Activated naive CD8-positive, alpha-beta T cell treated with anti-CD3 and anti-CD28 coated beads for 36 hours (primary cell): ENCODE results near the gene WNT4. TPM values are rescaled to one million over a fixed set of nuclear protein-coding genes. Genes with fewer than 3 reads are reported as not detected.
A peak's percentile ranks its signal among the peaks of the same experiment; 100 is the strongest.

Experiments
- DNase-seq: peaks from one replicate; pipeline ENCODE4 v3.0.0; 2021
- H3K27ac Mint-ChIP-seq: one replicate; pipeline ENCODE4 v1.8.0; 2022; ENCODE audit warnings: mild to moderate bottlenecking, moderate library complexity, mixed read lengths
- H3K27me3 Mint-ChIP-seq: one replicate; pipeline ENCODE4 v1.8.0; 2022; ENCODE audit warnings: mild to moderate bottlenecking, mixed read lengths
- H3K36me3 Mint-ChIP-seq: one replicate; pipeline ENCODE4 v1.8.0; 2021; ENCODE audit warnings: mild to moderate bottlenecking, mixed read lengths
- H3K4me1 Mint-ChIP-seq: one replicate; pipeline ENCODE4 v1.8.0; 2021; ENCODE audit warnings: mixed read lengths
- H3K4me3 Mint-ChIP-seq: one replicate; pipeline ENCODE4 v1.8.0; 2022; ENCODE audit warnings: mild to moderate bottlenecking, moderate library complexity, mixed read lengths
- H3K9me3 Mint-ChIP-seq: one replicate; pipeline ENCODE4 v1.8.0; 2022; ENCODE audit warnings: mixed read lengths
- total RNA-seq, 2 experiments: library from RNA; stranded (reverse); gene quantifications; one replicate each; pipeline ENCODE4 v1.2.3, GENCODE V29; 2021

The WNT4 gene
- total RNA-seq, 2 experiments from 2014 or later, result not detected

GRCh38 chr1:22114083-22115012 lies 28.5 kb downstream of the WNT4 start:
- DNase-seq, result no peak
- Mint-ChIP-seq H3K27ac (no peak overlapping the region), H3K36me3 (peaks cover 4% of the 10 kb centered on the region), H3K4me1 (peaks cover under 1% of the 10 kb centered on the region), H3K9me3 (no peaks in the 10 kb centered on the region), H3K4me3 (no peak overlapping the region), H3K27me3 (no peaks in the 10 kb centered on the region)

- no peaks in the 10 kb centered on the region for H3K27me3 Mint-ChIP-seq
- no peak overlapping the region for H3K4me3 Mint-ChIP-seq
- peaks cover 9% of the 10 kb centered on the region for H3K36me3 Mint-ChIP-seq
- no peak overlapping the region for H3K27ac Mint-ChIP-seq
- H3K4me1 Mint-ChIP-seq, result peaks cover 7% of the 10 kb centered on the region
- H3K9me3 Mint-ChIP-seq, result no peaks in the 10 kb centered on the region
- DNase-seq, result no peak
Measured at GRCh38 chr1:22112554-22112953, 30.3 kb downstream of the WNT4 start.

- Mint-ChIP-seq H3K27ac (peak overlapping the region; percentile 17), H3K4me1 (peaks cover 9% of the 10 kb centered on the region), H3K9me3 (no peaks in the 10 kb centered on the region), H3K27me3 (no peaks in the 10 kb centered on the region), H3K36me3 (peaks cover 12% of the 10 kb centered on the region), H3K4me3 (no peak overlapping the region)
- no peak for DNase-seq
Measured at GRCh38 chr1:22111620-22112019, 31.3 kb downstream of the WNT4 start.

GRCh38 chr1:22111115-22111514 lies 31.8 kb downstream of the WNT4 start:
- Mint-ChIP-seq H3K4me1 (peaks cover 13% of the 10 kb centered on the region), H3K27me3 (no peaks in the 10 kb centered on the region), H3K27ac (no peak overlapping the region), H3K36me3 (peaks cover 15% of the 10 kb centered on the region), H3K9me3 (no peaks in the 10 kb centered on the region), H3K4me3 (no peak overlapping the region)
- no peak for DNase-seq

GRCh38 chr1:22110016-22110415 lies 32.9 kb downstream of the WNT4 start:
- Mint-ChIP-seq H3K27ac (no peak overlapping the region), H3K4me1 (peaks cover 22% of the 10 kb centered on the region), H3K9me3 (peaks cover 4% of the 10 kb centered on the region), H3K27me3 (no peaks in the 10 kb centered on the region), H3K4me3 (no peak overlapping the region), H3K36me3 (peaks cover 22% of the 10 kb centered on the region)
- no peak for DNase-seq

- Mint-ChIP-seq H3K9me3 (peaks cover 11% of the 10 kb centered on the region), H3K36me3 (peaks cover 37% of the 10 kb centered on the region), H3K27me3 (no peaks in the 10 kb centered on the region), H3K27ac (peak overlapping the region; percentile 65), H3K4me1 (peaks cover 37% of the 10 kb centered on the region), H3K4me3 (no peak overlapping the region)
- no peak for DNase-seq
Measured at GRCh38 chr1:22108339-22109105, 34.4 kb downstream of the WNT4 start.

- H3K4me1 Mint-ChIP-seq, result peaks cover 46% of the 10 kb centered on the region
- H3K27me3 Mint-ChIP-seq, result no peaks in the 10 kb centered on the region
- peaks cover 13% of the 10 kb centered on the region for H3K9me3 Mint-ChIP-seq
- peaks cover 46% of the 10 kb centered on the region for H3K36me3 Mint-ChIP-seq
- H3K27ac Mint-ChIP-seq, result no peak overlapping the region
- H3K4me3 Mint-ChIP-seq, result no peak overlapping the region
- DNase-seq, result no peak
Measured at GRCh38 chr1:22107126-22107525, 35.8 kb downstream of the WNT4 start.

GRCh38 chr1:22105611-22106207 lies 37.2 kb downstream of the WNT4 start:
- Mint-ChIP-seq H3K4me1 (peaks cover 55% of the 10 kb centered on the region), H3K36me3 (peaks cover 52% of the 10 kb centered on the region), H3K27ac (peak overlapping the region; percentile 87), H3K27me3 (no peaks in the 10 kb centered on the region), H3K9me3 (peaks cover 13% of the 10 kb centered on the region), H3K4me3 (no peak overlapping the region)
- no peak for DNase-seq

- peaks cover 62% of the 10 kb centered on the region for H3K4me1 Mint-ChIP-seq
- peak overlapping the region; percentile 1 for H3K4me3 Mint-ChIP-seq
- no peaks in the 10 kb centered on the region for H3K27me3 Mint-ChIP-seq
- peak overlapping the region; percentile 87 for H3K27ac Mint-ChIP-seq
- peaks cover 58% of the 10 kb centered on the region for H3K36me3 Mint-ChIP-seq
- peak; percentile 57 for DNase-seq
- peaks cover 13% of the 10 kb centered on the region for H3K9me3 Mint-ChIP-seq
Measured at GRCh38 chr1:22104865-22105437, 37.9 kb downstream of the WNT4 start.

GRCh38 chr1:22104094-22104493 lies 38.8 kb downstream of the WNT4 start:
- no peak overlapping the region for H3K4me3 Mint-ChIP-seq
- DNase-seq, result no peak

GRCh38 chr1:22102746-22103145 lies 40.2 kb downstream of the WNT4 start:
- H3K4me1 Mint-ChIP-seq, result peaks cover 66% of the 10 kb centered on the region
- peaks cover 13% of the 10 kb centered on the region for H3K9me3 Mint-ChIP-seq
- peaks cover 65% of the 10 kb centered on the region for H3K36me3 Mint-ChIP-seq
- no peaks in the 10 kb centered on the region for H3K27me3 Mint-ChIP-seq
- no peak overlapping the region for H3K4me3 Mint-ChIP-seq
- H3K27ac Mint-ChIP-seq, result peak overlapping the region; percentile 87
- DNase-seq, result no peak

More at GRCh38 chr1:22104094-22104493, 38.8 kb downstream of the WNT4 start:
- H3K27me3 Mint-ChIP-seq, result no peaks in the 10 kb centered on the region
- H3K4me1 Mint-ChIP-seq, result peaks cover 65% of the 10 kb centered on the region
- H3K27ac Mint-ChIP-seq, result peak overlapping the region; percentile 87
- peaks cover 63% of the 10 kb centered on the region for H3K36me3 Mint-ChIP-seq
- H3K9me3 Mint-ChIP-seq, result peaks cover 13% of the 10 kb centered on the region

GRCh38 chr1:22101995-22102394 lies 40.9 kb downstream of the WNT4 start:
- Mint-ChIP-seq H3K27ac (no peak overlapping the region), H3K27me3 (no peaks in the 10 kb centered on the region), H3K4me3 (no peak overlapping the region), H3K36me3 (peaks cover 65% of the 10 kb centered on the region), H3K4me1 (peaks cover 66% of the 10 kb centered on the region), H3K9me3 (peaks cover 13% of the 10 kb centered on the region)
- no peak for DNase-seq

GRCh38 chr1:22101199-22101598 lies 41.7 kb downstream of the WNT4 start:
- no peak for DNase-seq
- peak overlapping the region; percentile 11 for H3K27ac Mint-ChIP-seq
- peaks cover 59% of the 10 kb centered on the region for H3K36me3 Mint-ChIP-seq
- H3K9me3 Mint-ChIP-seq, result peaks cover 13% of the 10 kb centered on the region
- peaks cover 62% of the 10 kb centered on the region for H3K4me1 Mint-ChIP-seq
- H3K4me3 Mint-ChIP-seq, result no peak overlapping the region
- no peaks in the 10 kb centered on the region for H3K27me3 Mint-ChIP-seq

- Mint-ChIP-seq H3K4me1 (peaks cover 53% of the 10 kb centered on the region), H3K36me3 (peaks cover 56% of the 10 kb centered on the region), H3K9me3 (peaks cover 11% of the 10 kb centered on the region), H3K27me3 (no peaks in the 10 kb centered on the region), H3K27ac (peak overlapping the region; percentile 32), H3K4me3 (no peak overlapping the region)
- no peak for DNase-seq
Measured at GRCh38 chr1:22100168-22100567, 42.7 kb downstream of the WNT4 start.

- H3K4me1 Mint-ChIP-seq, result peaks cover 45% of the 10 kb centered on the region
- peak overlapping the region; percentile 25 for H3K4me3 Mint-ChIP-seq
- DNase-seq, result no peak
- H3K27ac Mint-ChIP-seq, result no peak overlapping the region
- H3K27me3 Mint-ChIP-seq, result no peaks in the 10 kb centered on the region
- H3K9me3 Mint-ChIP-seq, result peaks cover 4% of the 10 kb centered on the region
- peaks cover 50% of the 10 kb centered on the region for H3K36me3 Mint-ChIP-seq
Measured at GRCh38 chr1:22098752-22099151, 44.1 kb downstream of the WNT4 start.
